ENCODE measurements around the gene SERPINB12. TPM values are rescaled to one million over a fixed set of nuclear protein-coding genes. Genes with fewer than 3 reads are reported as not detected.

The SERPINB12 gene, protein sequence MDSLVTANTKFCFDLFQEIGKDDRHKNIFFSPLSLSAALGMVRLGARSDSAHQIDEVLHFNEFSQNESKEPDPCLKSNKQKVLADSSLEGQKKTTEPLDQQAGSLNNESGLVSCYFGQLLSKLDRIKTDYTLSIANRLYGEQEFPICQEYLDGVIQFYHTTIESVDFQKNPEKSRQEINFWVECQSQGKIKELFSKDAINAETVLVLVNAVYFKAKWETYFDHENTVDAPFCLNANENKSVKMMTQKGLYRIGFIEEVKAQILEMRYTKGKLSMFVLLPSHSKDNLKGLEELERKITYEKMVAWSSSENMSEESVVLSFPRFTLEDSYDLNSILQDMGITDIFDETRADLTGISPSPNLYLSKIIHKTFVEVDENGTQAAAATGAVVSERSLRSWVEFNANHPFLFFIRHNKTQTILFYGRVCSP
- total RNA-seq = not detected in 2 replicates

DNA sequence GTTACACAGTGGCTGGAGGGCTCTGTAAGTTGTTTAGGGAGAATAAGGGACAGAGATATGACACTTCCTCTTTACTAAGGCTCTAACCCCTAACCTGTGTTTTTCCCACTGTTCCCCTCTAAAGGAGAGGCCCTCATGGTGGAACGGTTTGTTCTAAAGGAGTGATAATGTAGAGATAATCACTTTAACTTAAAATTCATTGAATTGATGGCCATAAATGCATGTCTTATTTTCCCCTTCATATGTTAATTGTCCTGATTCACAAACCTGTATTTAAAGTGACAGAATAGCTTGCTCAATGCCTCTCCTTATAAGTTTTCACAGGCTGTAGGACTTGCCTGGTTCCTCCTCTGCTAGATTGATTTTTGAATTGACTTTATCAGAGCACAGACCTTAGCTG, at the start of gene SERPINB12:
TSS of gene SERPINB12 (plus strand) at position 301 of the 400 bp plus-strand sequence. CDS start 13,791 bp downstream, outside the sequence.

DNA sequence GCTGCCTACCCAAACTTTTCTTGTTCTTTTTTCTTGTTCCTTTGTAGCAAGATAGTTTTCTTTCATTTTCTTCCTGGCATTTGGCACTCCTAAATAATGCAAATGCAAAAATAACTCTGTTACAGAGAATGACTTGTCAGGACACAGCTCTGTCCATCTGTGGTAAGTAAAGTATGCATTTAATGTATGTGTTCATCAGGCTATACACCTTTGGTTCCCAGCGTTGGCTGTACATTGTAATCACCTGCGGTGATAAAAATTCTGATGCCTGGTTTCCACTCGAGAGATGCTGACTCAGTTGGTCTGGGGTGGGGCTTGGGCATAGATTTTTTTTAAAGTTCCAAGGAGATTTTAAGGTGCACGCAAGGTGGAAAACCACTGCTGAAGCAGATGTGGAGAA, 44.8 kb downstream of the SERPINB12 start, which contains the start of gene SERPINB13:
TSS of gene SERPINB13 (plus strand) at position 378 of the 400 bp plus-strand sequence. CDS start 1,325 bp downstream, outside the sequence.

Other genes starting within 250 kb of the SERPINB12 start
- gene BCL2, start 222.6 kb upstream of the SERPINB12 start, total RNA-seq = 2.6 and 5.3 TPM in 2 replicates
- gene KDSR, start 175.2 kb upstream of the SERPINB12 start, total RNA-seq = 27.4 and 27.6 TPM in 2 replicates
- 30.1 and 37.7 TPM in 2 replicates for gene VPS4B, start 119.9 kb upstream of the SERPINB12 start, total RNA-seq
- gene SERPINB5, start 65.4 kb upstream of the SERPINB12 start, total RNA-seq = not detected in 2 replicates
- gene SERPINB13, start 45.0 kb downstream of the SERPINB12 start, total RNA-seq = not detected in 2 replicates
- under 0.01 TPM in 1 of 2 replicates, not detected in the other for gene SERPINB4, start 101.9 kb downstream of the SERPINB12 start, total RNA-seq
- not detected in 2 replicates for gene SERPINB3, start 119.5 kb downstream of the SERPINB12 start, total RNA-seq
- not detected in 2 replicates for gene SERPINB11, start 160.6 kb downstream of the SERPINB12 start, total RNA-seq
- gene SERPINB7, start 233.0 kb downstream of the SERPINB12 start, total RNA-seq = 0.59 TPM in 1 of 2 replicates, not detected in the other